ENCODE results near the gene THOP1.

The THOP1 gene

GRCh38 chr19:2854849-2855248, 69.5 kb downstream of the THOP1 start:
- no peak for DNase-seq (ENCODE audit: low read depth, low spot score)

GRCh38 chr19:2856457-2857050, 71.3 kb downstream of the THOP1 start:
- DNase-seq (ENCODE audit: low read depth, low spot score) = no peak

DNA sequence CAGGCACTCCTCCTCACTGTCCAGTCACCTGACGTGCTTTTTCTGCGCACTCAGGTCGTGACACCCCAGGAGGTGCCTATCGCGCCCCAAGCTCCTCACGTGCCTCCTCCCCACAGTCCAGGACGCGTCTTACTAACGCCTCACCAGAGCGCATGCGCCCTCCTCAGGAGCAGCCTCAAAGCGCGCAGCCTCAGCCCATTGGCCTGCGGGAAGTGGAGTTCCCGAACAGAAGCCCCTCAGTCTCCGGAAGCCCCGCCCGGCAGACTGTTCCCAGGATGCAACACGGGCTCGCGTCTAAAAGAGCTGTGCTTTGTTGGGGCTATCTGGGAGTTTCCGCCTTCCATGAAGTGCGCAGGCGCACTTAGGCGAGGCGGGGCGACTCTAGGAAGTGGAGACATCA, 73.6 kb downstream of the THOP1 start:
- no peak for DNase-seq (ENCODE audit: low read depth, low spot score)

- DNase-seq (ENCODE audit: low read depth, low spot score) = no peak
Measured at GRCh38 chr19:2863816-2864215, 78.5 kb downstream of the THOP1 start.
